ENCODE results near the gene NCAM1. TPM values are rescaled to one million over a fixed set of nuclear protein-coding genes. Genes with fewer than 3 reads are reported as not detected.

The NCAM1 gene
- total RNA-seq, 2 experiments from 2014 or later, result 0.48 to 0.78 TPM

DNA sequence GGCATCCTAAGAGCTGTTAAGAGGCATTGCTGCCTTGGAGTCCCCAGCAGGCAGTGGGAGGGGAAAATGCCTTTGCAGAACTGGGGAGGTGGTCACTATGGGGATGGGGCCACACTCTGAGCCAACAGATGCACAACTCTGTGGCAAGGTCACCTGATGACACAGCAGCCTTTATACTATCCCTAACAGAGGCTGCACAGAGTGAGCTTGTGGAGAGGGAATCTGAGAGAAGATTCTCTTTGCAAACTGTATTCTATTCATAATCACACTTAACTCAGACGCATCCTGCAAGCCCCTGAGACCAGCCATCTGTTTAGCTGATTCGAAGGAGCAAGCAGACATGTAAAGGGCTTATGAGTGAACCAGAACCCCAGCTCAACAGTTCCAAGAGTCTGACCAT lies 304.1 kb downstream of the NCAM1 start:
- Mint-ChIP-seq H3K27ac (no peak overlapping the region), H3K36me3 (ENCODE audit: low read depth) (no peaks in the 10 kb centered on the region), H3K4me3 (no peak overlapping the region), H3K9me3 (no peaks in the 10 kb centered on the region), H3K27me3 (peaks cover 5% of the 10 kb centered on the region), H3K4me1 (peaks cover 6% of the 10 kb centered on the region)
- DNase-seq, result no peak
- CTCF ChIA-PET, result no interaction called here
- POLR2A ChIA-PET, result no interaction called here

DNA sequence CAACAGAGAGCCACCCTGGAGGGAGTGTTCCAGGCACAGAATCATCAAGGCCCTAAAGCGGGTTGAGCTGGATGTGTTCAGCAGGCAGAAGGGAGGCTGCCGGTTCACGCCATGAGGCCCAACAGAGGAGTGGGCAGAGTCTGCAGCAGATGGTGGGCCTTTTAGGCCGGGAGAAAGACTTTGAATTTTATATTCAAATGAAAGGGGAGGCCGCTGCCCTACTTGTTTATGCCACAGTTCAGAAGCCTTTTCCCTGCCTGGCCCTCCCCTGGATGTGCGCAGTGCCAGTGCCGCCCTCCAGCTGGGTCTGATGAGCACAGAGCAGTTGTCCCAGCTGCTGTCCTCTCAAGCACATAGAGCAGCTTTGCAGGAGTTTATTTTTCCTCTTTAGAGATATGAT lies 306.3 kb downstream of the NCAM1 start:
- H3K9me3 Mint-ChIP-seq, result no peaks in the 10 kb centered on the region
- no peak for DNase-seq
- POLR2A ChIA-PET, result no interaction called here
- CTCF ChIA-PET, result no interaction called here
- no peak overlapping the region for H3K27ac Mint-ChIP-seq
- H3K4me3 Mint-ChIP-seq, result no peak overlapping the region
- no peaks in the 10 kb centered on the region for H3K4me1 Mint-ChIP-seq
- H3K36me3 Mint-ChIP-seq (ENCODE audit: low read depth), result no peaks in the 10 kb centered on the region
- peaks cover 5% of the 10 kb centered on the region for H3K27me3 Mint-ChIP-seq

DNA sequence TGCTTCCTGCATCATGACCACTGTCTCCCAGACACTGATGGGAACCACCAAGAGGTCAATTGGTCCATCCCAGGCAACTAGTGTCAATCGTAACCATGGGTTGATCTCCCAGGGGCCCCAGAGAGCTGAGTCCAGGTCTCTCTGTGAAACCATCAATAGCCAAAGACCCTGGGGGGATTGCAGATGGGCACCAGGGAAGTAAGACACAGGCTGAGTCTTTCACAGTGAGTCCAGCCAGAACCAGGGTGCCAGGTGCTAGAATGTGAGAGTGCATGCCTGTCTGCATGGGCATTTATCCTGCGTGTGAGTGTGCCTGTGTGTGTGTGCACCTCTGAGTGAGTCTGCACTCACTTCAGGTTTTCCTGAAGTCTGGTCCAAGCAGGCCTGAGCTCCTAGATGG lies 307.9 kb downstream of the NCAM1 start:
- Mint-ChIP-seq H3K36me3 (ENCODE audit: low read depth) (no peaks in the 10 kb centered on the region), H3K9me3 (no peaks in the 10 kb centered on the region), H3K27me3 (peaks cover 3% of the 10 kb centered on the region), H3K4me1 (no peaks in the 10 kb centered on the region), H3K27ac (no peak overlapping the region), H3K4me3 (no peak overlapping the region)
- CTCF ChIA-PET, result no interaction called here
- POLR2A ChIA-PET, result no interaction called here
- DNase-seq, result no peak

DNA sequence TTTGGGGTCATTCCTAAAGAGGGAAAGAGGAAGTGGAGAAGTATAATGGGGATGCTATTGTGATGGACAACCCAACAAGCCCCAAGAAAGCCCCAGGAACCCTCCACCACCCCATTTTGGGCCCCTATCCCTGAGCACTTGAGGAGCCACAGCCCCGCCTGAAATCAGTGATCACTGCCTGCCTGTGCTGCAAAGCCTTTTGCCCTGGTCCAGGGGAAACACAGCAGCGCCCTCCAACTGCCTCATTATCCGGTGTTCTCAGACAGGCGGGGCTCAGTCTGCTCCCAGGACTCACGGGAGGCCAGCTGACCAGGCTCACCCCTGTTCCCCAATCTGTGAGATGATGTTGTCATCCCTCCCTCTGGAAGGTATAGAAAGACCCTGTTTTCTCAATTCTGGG lies 308.4 kb downstream of the NCAM1 start:
- no peaks in the 10 kb centered on the region for H3K9me3 Mint-ChIP-seq

DNA sequence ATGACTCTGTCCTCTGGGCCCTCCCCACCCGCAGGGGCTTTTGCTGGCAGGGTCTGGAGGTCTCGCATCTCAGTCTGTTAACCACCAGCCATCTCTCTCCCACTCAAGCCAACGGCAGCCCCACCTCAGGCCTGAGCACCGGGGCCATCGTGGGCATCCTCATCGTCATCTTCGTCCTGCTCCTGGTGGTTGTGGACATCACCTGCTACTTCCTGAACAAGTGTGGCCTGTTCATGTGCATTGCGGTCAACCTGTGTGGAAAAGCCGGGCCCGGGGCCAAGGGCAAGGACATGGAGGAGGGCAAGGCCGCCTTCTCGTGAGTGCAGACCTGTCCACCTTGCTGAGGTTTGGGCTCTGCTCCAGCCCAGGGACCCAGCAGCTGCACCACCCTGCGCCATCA lies 308.9 kb downstream of the NCAM1 start:
- H3K9me3 Mint-ChIP-seq, result no peaks in the 10 kb centered on the region
- H3K4me1 Mint-ChIP-seq, result no peaks in the 10 kb centered on the region
- ChIA-PET CTCF (no interaction called here), POLR2A (no interaction called here)
- H3K36me3 Mint-ChIP-seq (ENCODE audit: low read depth), result no peaks in the 10 kb centered on the region
- no peak overlapping the region for H3K4me3 Mint-ChIP-seq
- DNase-seq, result no peak
- H3K27ac Mint-ChIP-seq, result no peak overlapping the region
- peaks cover 3% of the 10 kb centered on the region for H3K27me3 Mint-ChIP-seq

More for the DNA sequence above, 308.4 kb downstream of the NCAM1 start:
- CTCF ChIA-PET, result no interaction called here
- Mint-ChIP-seq H3K27me3 (peaks cover 3% of the 10 kb centered on the region), H3K27ac (no peak overlapping the region), H3K36me3 (ENCODE audit: low read depth) (no peaks in the 10 kb centered on the region), H3K4me1 (no peaks in the 10 kb centered on the region), H3K4me3 (no peak overlapping the region)
- DNase-seq, result no peak
- POLR2A ChIA-PET, result no interaction called here

DNA sequence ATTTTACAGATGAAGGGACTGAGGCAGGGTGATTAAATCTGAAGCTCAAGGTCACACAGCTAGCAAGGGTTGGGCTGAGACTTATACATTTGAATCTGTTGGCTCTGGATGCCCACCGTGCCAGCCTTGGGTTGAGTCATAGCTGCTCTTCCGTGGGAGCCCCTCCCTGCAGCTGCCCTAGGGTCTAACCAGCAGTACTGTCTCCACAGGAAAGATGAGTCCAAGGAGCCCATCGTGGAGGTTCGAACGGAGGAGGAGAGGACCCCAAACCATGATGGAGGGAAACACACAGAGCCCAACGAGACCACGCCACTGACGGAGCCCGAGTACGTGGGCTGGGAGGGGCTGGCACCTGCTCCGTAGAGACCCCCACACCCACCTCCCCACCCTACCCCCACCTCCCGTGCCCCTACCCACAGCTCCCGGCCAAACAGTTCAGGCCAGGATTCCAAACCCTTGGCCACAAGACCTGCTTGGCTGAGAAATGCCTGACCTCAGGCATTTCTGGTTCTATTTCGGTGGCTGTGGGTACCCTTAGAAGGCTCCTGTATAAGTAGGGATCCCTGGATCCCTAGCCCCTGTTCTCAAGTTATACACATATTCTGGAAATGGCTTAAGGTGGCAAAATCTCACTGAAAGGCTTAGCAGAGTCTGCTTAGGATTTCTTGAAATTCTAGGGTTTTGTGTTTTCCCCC lies 310.5 kb downstream of the NCAM1 start:
- no peak for DNase-seq
- POLR2A ChIA-PET, result no interaction called here
- H3K4me1 Mint-ChIP-seq, result no peaks in the 10 kb centered on the region
- no peak overlapping the region for H3K4me3 Mint-ChIP-seq
- no peak overlapping the region for H3K27ac Mint-ChIP-seq
- no peaks in the 10 kb centered on the region for H3K36me3 Mint-ChIP-seq (ENCODE audit: low read depth)
- H3K27me3 Mint-ChIP-seq, result no peaks in the 10 kb centered on the region
- no peaks in the 10 kb centered on the region for H3K9me3 Mint-ChIP-seq
- CTCF ChIA-PET, result interaction anchor here (1.1 kb wide), 1 partner anchor 51 kb away, joined by 3 read pairs; no protein-coding TSS in a partner anchor

DNA sequence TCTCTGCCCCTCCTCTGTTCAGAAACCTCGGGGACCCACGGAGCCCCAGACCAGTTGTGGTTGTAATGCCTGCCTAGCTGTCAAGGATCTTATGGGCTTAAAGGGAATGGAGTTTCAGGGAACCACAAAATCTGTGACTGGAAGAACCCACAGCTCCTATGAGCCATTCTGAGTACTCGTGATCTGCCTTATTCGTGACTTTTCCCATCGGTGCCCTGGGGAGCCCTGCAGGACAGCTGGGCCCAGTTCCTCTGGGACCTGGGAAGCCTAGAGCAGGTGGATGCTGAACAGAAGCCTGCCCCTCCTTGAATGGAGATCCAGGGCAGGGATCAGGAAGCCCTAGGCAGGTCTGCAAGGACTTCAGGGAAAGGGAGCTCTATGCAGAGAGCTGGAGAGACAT lies 311.1 kb downstream of the NCAM1 start:
- POLR2A ChIA-PET, result no interaction called here
- Mint-ChIP-seq H3K36me3 (ENCODE audit: low read depth) (no peaks in the 10 kb centered on the region), H3K9me3 (no peaks in the 10 kb centered on the region), H3K4me1 (no peaks in the 10 kb centered on the region), H3K4me3 (no peak overlapping the region), H3K27ac (no peak overlapping the region), H3K27me3 (no peaks in the 10 kb centered on the region)
- DNase-seq, result no peak
- CTCF ChIA-PET, result interaction anchor here (1.1 kb wide), 1 partner anchor 50 kb away, joined by 3 read pairs; no protein-coding TSS in a partner anchor

DNA sequence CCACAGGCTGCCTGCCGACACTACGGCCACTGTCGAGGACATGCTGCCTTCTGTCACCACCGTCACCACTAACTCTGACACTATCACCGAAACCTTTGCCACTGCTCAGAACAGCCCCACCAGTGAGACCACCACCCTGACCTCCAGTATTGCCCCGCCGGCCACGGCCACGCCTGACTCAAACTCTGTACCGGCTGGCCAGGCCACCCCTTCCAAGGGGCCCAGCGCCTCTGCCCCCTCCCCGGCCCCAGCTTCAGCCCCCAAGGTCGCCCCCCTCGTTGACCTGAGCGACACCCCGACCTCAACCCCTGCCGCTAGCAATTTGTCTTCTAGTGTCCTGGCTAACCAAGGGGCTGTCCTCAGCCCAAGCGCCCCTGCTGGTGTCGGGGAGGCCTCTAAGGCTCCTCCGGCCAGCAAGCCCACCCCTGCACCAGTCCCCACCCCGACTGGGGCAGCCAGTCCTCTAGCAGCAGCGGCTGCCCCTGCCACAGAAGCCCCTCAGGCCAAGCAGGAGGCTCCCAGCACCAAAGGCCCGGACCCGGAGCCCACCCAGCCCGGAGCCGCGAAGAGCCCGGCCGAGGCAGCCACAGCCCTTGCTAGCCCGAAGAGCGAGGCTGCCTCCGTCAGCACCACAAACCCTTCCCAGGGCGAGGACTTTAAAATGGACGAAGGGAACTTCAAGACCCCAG lies 311.9 kb downstream of the NCAM1 start:
- no peaks in the 10 kb centered on the region for H3K9me3 Mint-ChIP-seq
- CTCF ChIA-PET, result no interaction called here
- no peaks in the 10 kb centered on the region for H3K36me3 Mint-ChIP-seq (ENCODE audit: low read depth)
- H3K27ac Mint-ChIP-seq, result no peak overlapping the region
- POLR2A ChIA-PET, result no interaction called here
- no peak for DNase-seq
- H3K4me3 Mint-ChIP-seq, result no peak overlapping the region
- no peaks in the 10 kb centered on the region for H3K27me3 Mint-ChIP-seq
- no peaks in the 10 kb centered on the region for H3K4me1 Mint-ChIP-seq

DNA sequence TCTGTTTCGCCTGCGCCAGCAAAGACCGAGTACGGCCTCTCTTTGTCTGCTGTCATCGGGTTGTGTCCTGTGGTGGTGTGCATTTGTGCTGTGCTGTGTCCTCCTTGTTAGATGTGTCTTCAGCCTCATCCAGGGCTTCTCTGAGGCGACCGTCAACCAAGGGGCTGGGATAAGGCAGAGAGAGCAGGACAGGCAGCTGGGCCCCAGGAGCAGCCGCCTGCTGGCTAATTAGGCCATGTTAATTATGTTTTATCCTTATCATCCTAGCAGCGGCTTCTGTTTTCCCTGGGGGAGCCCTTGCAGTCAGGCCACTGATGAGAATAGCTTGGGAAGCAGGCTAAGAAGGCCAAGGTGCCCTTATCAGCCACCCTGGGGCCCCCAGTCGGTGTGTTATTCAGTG lies 312.5 kb downstream of the NCAM1 start:
- no peaks in the 10 kb centered on the region for H3K27me3 Mint-ChIP-seq
- CTCF ChIA-PET, result no interaction called here
- DNase-seq, result no peak
- H3K36me3 Mint-ChIP-seq (ENCODE audit: low read depth), result no peaks in the 10 kb centered on the region
- POLR2A ChIA-PET, result no interaction called here
- H3K9me3 Mint-ChIP-seq, result no peaks in the 10 kb centered on the region
- peaks cover 4% of the 10 kb centered on the region for H3K4me1 Mint-ChIP-seq
- H3K27ac Mint-ChIP-seq, result no peak overlapping the region
- no peak overlapping the region for H3K4me3 Mint-ChIP-seq

DNA sequence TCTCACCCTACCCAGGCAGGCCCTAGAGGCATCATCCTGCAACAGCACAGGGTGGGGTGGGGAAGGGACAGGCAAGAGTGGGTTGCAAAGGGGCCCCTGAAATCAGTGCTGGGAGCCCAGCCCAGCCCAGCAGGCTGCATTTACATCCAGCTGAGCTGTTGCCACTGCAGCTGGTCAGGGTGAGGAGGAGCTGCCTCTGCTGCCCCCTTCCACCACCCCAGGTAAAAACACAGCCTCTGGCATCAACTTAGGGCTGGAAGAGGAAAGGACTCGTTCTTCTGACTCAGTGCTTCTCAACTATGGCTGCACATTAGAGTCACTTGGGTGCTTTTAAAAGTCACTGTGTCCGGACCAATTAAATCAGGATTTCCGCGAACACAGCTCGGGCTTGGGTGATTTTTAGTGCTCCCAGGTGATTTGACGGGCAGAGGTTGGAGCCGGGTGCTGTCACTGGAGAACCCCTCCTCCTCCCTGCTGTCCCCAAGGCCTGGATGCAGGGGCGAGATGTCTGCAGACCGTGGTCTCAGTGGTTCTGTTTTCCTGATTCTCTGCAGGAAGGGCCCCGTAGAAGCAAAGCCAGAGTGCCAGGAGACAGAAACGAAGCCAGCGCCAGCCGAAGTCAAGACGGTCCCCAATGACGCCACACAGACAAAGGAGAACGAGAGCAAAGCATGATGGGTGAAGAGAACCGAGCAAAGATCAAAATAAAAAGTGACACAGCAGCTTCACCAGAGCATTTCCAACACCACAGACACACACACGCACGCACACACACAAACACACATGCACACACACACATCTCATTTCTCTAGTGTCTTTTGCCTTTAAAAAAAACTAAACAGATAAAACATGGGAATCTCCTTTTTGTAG lies 313.7 kb downstream of the NCAM1 start:
- Mint-ChIP-seq H3K27ac (no peak overlapping the region), H3K4me3 (no peak overlapping the region), H3K9me3 (no peaks in the 10 kb centered on the region), H3K36me3 (ENCODE audit: low read depth) (no peaks in the 10 kb centered on the region), H3K27me3 (no peaks in the 10 kb centered on the region), H3K4me1 (peaks cover 4% of the 10 kb centered on the region)
- DNase-seq, result no peak
- POLR2A ChIA-PET, result no interaction called here
- CTCF ChIA-PET, result no interaction called here

DNA sequence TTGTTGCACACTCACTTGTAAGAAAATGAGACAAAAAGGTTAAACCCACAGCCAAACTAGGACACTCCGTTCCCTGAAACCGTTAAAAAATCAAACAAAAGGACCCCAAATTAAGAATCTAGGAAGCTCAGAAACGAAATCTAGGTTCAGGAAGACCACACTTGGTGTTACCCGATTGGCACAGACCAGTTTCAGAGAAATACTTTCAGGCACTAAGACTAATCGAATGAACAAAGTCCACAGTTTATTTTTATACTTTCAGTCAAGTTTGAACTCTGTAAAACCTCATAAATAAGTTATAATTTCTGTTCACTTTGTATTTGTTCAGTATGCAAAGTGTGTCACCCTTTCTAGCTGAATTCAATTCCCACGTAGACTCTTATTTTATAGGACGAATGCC lies 314.4 kb downstream of the NCAM1 start:
- H3K9me3 Mint-ChIP-seq, result no peaks in the 10 kb centered on the region
- POLR2A ChIA-PET, result no interaction called here
- CTCF ChIA-PET, result no interaction called here
- no peaks in the 10 kb centered on the region for H3K36me3 Mint-ChIP-seq (ENCODE audit: low read depth)
- no peak overlapping the region for H3K4me3 Mint-ChIP-seq
- H3K4me1 Mint-ChIP-seq, result peaks cover 4% of the 10 kb centered on the region
- no peak overlapping the region for H3K27ac Mint-ChIP-seq
- no peaks in the 10 kb centered on the region for H3K27me3 Mint-ChIP-seq
- no peak for DNase-seq

DNA sequence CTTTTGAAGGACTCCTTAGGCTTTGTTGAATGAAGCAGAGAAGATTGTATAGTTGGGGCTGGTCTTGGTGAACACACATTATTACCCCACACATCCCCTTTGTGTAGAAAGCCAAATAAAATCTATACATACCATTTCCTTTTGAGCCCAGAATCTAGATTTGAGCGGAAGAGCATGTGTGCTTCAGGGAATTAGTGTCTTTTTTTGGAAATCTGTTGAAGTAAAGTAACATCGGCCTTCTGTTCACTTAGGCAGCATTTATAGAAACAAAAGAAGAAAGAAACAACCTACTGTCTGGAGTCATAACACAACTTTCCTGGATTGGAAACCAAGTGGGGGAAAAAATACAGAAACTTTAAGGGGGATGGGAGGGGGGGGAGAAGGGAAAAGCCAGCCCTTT lies 315.2 kb downstream of the NCAM1 start:
- no peak overlapping the region for H3K4me3 Mint-ChIP-seq
- CTCF ChIA-PET, result no interaction called here
- H3K27me3 Mint-ChIP-seq, result no peaks in the 10 kb centered on the region
- H3K4me1 Mint-ChIP-seq, result peaks cover 4% of the 10 kb centered on the region
- no peaks in the 10 kb centered on the region for H3K36me3 Mint-ChIP-seq (ENCODE audit: low read depth)
- no peaks in the 10 kb centered on the region for H3K9me3 Mint-ChIP-seq
- POLR2A ChIA-PET, result no interaction called here
- no peak for DNase-seq
- no peak overlapping the region for H3K27ac Mint-ChIP-seq

DNA sequence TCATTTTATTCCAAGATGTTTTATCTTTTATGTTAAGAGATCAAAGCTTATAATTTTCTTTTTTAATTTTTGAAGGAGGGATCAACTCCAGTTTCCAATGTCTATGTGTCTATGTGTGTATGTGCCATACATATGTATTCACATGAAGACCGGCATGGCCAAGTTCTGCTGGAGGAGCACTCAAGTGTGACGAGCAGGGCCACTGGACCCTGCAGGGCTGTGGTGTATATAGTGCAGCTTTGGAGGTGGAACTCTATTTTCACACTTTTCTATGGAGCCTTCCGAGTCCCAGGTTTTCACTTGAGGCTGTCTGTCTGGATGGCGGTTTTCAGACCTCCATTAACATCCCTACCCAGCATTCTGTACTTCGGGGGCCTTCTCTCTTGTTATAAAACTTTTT lies 316.7 kb downstream of the NCAM1 start:
- POLR2A ChIA-PET, result no interaction called here
- H3K27me3 Mint-ChIP-seq, result no peaks in the 10 kb centered on the region
- no peak for DNase-seq
- CTCF ChIA-PET, result no interaction called here
- H3K4me3 Mint-ChIP-seq, result no peak overlapping the region
- H3K4me1 Mint-ChIP-seq, result peaks cover 4% of the 10 kb centered on the region
- H3K9me3 Mint-ChIP-seq, result no peaks in the 10 kb centered on the region
- H3K36me3 Mint-ChIP-seq (ENCODE audit: low read depth), result no peaks in the 10 kb centered on the region
- H3K27ac Mint-ChIP-seq, result no peak overlapping the region
